Measurements from ENCODE around the gene GALNTL6. TPM values are rescaled to one million over a fixed set of nuclear protein-coding genes. Genes with fewer than 3 reads are reported as not detected.
"Not testable (repeated sequence)": the region's sequence is repeated elsewhere in the genome, so short reads cannot be mapped to it uniquely, and the experiment has no call there.

The GALNTL6 gene
- total RNA-seq, 1 donor from 2014 or later = 0.16 TPM

DNA sequence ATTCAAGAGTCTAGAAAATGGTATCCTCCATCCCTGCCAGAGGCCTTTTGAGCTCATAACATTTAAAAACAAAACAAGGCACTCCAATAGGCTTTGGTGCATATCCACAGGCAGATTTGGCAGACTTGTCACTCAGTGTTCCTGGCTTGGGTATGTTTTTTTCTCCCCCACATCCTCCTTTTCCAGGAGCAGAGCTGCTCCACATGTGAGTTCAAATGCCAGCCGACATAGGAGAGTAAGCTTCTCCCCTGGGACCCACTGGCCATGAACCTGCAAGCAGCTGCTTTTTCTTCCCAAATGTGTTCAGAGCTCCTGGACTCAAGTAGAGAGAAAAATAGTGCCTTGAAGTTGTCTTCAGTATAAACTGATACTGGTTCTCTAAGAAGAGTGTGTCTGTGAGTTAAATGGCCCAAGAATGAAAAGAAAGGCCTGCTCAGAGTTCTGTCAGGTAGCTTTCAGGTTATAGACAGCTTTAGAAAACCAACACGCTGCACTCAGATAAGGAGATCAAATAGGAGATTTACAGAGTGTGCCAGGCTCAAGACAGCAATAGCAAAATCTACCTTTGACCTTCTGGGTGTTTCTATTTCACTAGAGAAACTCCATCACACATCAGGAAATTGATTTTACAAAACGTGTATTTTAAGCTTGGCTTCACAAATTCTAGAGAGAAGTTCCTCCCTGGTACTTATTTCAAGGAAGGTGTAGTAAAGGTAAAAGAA lies 1192.9 kb downstream of the GALNTL6 start:
- no peak for DNase-seq (ENCODE audit: low spot score)

DNA sequence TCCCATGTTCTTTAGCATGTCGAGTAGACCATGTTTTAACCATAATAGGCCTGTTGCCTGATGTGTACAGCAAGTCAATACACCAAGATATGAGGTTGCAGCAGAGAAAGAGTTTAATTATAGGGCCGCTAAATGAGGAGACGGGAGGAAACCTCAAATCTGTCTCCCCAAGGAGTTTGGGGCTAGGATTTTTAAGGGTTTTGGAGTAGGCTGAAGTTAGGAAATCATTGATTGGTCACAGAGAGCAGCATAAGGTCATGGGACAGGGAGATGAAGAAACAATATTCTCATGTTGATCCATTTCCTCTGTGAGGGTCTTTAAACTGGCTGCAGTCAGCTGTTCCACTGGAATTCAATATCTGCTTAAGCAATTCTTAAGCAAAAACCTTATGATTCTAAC lies 1195.2 kb downstream of the GALNTL6 start:
- DNase-seq (ENCODE audit: low spot score) = no peak

DNA sequence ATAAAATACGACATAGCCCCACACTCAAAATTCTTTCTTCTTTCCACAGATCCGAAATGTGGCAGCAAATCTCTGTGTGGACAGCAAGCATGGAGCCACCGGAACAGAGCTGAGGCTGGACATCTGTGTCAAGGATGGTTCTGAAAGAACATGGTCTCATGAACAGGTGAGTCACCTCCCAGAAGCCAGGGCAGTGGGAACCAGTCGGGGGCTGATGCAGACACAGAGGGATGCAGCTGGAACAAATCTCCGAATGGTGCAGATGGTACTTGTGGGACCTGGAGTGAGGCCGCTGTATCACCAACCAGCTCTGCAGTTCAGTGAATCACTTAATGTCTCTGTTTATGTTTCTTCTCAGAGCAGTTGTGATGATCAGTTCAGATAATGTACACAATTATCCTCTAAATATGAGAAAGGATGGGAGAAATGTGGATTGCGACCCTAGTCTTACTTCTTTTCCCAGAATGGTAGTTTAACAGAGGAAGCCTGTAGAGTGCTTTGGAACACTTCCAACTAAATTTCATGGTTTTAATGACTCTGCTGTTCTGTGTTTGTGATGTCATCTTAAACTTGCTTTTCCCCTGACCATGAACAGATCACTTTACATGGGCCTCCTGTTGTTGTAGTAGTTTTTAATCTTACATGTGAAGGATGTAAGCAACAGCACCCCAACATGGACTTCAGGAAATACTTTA lies 1196.1 kb downstream of the GALNTL6 start:
- DNase-seq (ENCODE audit: low spot score) = no peak

DNA sequence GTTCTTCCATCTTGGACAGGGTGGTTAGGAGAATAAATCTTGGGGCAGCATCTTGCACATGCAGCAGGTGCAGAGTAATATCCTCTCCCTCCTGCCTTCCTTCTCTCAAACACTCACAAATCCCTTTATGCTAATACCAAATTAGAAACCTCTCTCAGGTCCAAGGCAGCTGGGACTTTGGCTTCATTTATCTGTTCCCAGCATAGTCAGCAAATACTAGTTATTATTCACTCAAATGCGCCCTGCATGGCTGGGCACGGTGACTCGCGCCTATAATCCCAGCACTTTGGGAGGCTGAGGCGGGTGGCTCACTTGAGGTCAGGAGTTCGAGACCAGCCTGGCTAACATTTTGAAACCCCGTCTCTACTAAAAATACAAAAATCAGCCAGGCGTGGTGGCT lies 1199.4 kb downstream of the GALNTL6 start:
- DNase-seq (ENCODE audit: low spot score) = no peak

DNA sequence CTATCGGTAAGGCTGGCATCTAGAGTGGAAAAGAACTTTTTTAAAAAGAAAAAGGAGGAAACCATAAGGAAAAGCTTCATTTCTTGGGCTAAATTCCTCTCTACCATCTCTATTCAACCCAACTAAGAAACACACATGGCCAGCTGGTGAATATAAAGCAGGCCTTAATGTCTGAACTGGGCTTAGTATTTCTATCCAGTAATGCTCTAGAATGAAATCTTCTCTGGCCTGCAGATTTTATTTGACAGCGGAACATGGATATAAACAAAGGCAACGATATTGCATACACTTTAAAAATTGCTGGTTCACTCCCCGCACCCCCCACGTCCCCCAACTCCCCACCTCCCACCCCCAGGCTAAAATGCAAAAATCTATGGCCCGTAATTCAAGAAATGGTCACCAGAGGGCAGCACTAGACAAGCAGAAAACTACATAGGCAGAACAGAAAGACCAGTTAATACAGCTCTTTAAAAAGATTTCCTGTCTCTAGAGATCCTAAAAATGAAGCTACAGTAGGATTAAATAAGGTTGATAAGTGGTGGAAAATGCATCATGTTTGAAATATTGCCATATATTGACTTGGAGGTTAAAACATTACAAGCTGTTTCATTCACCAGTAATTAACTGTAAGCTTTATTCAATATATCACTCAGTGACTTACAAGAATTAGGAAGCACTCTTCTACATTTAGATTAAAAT lies 1200.2 kb downstream of the GALNTL6 start:
- DNase-seq (ENCODE audit: low spot score) = no peak

DNA sequence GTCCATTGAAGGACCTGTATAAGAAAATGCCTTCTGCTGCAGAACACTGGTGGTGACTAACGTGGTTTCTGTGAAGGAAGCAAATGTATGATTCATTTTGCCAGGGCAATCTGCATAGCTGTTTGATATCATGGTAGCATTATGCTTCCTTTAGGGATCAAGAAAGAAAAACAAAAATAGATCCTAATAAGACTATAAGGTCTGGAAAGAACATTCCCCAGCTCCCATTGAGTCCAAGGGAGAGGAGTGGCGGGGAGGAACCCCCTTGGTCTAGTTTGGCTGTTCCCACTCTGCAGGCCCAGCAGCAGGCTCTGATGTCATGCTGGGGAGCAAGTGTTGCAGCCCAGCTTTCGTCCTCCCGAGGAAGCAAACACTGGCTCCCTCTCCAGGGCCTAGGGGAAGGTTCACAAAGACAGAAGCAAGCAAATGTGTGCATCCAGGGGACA lies 1200.9 kb downstream of the GALNTL6 start:
- no peak for DNase-seq (ENCODE audit: low spot score)

DNA sequence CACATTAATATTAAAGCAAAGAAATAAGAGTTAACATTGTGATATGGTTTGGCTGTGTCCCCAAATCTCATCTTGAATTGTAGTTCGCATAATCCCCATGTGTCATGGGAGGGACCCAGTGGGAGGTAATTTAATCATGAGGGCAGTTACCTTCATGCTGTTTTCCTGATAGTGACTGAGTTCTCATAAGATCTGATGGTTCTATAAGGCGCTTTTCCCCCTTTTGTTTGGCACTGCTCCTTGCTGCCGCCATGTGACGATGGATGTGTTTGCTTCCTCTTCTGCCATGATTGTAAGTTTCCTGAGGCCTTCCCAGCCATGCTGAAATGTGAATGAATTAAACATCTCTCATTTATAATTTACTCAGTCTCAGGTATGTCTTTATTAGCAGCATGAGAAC lies 1201.6 kb downstream of the GALNTL6 start:
- no peak for DNase-seq (ENCODE audit: low spot score)

DNA sequence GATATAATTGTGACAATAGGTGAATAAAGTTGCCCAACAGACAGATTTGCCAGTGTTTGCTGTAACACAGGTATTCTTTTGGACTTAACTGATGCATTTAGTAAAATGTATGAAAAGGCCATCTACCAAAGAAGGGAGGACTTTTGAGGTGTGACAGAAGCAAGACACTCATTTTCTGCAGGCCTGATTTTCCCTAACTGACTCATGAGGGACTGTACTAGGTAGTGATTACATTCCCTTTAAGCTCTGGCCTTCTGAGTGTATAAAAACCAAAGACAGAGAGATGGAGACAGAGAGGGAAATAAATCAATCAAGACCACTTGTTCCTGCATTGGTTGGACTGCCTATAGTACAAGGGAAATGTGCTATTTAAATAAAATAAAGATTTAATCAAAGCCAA lies 1204.6 kb downstream of the GALNTL6 start:
- DNase-seq (ENCODE audit: low spot score) = no peak

DNA sequence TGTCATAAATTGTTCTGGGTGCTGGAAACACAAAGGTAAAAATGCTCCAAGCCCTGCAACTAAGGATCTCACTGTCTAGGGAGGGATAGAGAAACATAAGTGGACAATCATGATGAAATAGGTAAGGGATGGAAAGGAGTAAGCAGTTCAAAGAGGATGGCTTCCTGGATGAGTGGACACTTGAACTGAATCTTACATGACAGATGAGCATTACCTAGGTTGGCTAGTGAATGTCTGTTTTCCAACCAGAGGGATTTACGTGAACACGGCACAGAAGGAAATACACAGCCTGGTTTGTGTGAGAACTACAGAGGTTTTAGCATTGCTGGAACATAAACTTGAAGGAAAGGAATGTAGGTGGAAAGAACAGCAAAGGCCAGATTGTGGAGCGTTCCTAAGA lies 1205.2 kb downstream of the GALNTL6 start:
- DNase-seq (ENCODE audit: low spot score) = no peak

DNA sequence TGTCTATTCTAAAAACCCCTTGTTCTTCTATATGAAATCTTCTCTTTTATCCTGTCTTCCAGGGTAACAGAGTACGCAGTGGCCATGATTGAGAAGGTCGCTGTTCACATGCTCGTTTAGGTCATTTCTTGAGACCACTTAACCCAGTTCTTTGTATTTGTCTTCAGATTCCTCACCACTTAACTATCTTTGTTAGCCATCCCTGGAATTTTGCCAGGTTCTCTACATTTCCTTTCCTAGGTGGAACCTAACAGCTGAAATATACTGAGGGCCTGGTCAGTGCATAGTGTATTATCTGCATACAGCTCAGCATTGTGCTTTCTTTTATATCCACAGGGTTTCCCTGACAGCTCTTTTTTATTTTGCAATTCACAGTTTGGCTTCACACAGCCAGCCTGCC lies 1206.5 kb downstream of the GALNTL6 start:
- no peak for DNase-seq (ENCODE audit: low spot score)

DNA sequence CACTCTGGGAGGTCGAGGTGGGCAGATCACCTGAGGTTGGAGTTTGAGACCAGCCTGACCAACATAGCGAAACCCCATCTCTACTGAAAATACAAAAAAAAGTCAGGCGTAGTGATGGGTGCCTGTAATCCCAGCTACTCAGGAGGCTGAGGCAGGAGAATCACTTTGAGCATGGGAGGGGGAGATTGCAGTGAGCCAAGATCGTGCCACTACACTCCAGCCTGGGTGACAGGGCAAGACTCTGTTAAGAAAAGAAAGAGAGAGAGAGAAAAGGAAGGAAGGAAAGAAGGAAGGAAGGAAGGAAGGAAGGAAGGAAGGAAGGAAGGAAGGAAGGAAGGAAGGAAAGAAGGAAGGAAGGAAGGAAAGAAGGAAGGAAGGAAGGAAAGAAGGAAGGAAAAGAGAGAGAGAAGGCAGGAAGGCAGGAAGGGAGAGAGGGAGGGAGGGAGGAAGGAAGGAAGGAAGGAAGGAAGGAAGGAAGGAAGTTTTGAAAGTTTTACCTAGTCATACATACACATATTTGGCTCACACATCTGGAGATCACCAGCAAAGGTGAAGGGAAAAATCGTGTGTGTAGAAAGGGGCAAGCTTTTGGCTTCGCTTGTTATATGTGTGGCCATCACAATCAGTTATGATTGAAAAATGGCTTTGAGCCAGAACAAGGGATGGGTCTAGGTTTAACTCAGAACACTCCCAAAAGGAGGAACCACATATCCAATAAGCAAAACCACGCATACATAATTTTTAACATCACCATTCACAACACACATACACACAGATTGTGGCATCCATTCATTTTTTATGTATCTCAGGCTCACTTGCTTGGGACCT lies 1208.8 kb downstream of the GALNTL6 start:
- DNase-seq (ENCODE audit: low spot score) = not testable (repeated sequence)

DNA sequence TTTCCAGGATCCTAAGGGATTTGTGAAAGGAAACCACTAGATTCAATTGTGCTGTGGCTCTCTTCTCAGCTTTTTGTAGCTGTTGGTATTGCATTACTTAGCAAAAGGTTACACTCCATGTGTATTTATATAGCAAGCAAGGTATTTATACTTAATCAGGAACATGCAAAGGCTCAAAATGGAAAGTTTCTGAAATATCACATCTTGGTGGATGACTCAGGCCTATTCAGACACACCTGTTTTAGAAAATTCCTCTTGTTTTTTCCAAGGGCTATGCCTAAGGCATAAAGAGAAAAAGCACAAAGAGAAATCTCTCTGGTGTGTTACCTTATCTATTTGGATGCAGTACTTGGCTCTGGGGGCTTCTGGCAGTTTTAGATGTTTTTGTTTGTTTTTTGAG lies 1211.0 kb downstream of the GALNTL6 start:
- DNase-seq (ENCODE audit: low spot score) = no peak

DNA sequence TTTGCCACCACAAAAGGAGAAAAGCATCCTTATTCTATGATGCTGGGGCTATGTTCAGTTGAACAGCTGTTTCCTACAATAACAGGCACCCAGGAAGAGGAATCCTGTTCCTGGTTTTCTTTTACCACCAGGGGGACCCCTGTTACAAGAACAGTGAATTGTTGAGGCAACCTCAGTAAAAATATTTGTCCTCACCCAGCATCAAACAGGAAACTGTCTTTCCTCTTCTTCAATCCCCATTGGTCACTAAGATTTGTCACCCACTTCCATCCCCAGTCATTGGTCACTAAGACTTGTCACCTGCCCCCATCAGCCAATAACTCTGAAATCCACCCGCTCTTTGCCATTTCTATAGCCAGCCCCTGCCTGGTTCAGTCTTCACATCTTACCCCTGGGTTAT lies 1211.9 kb downstream of the GALNTL6 start:
- DNase-seq (ENCODE audit: low spot score) = no peak

DNA sequence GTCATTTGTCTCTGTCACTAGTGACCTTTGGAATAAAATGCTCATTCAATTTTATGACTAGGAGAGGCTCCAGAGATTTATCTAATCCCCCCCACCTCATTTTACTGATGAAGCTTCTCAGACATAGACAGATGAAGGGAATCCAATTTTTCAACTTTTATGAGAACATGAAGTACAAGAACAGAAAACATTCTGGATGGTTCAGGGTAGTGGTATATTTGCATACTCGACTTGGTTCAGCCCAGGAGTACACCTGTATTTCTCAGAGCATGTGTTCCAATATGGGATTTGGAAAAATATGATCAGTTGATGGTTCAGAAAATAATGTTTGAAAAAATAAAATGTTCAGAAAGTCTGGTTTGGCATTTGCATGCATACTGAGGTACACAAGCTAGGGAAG lies 1224.0 kb downstream of the GALNTL6 start:
- no peak for DNase-seq (ENCODE audit: low spot score)

DNA sequence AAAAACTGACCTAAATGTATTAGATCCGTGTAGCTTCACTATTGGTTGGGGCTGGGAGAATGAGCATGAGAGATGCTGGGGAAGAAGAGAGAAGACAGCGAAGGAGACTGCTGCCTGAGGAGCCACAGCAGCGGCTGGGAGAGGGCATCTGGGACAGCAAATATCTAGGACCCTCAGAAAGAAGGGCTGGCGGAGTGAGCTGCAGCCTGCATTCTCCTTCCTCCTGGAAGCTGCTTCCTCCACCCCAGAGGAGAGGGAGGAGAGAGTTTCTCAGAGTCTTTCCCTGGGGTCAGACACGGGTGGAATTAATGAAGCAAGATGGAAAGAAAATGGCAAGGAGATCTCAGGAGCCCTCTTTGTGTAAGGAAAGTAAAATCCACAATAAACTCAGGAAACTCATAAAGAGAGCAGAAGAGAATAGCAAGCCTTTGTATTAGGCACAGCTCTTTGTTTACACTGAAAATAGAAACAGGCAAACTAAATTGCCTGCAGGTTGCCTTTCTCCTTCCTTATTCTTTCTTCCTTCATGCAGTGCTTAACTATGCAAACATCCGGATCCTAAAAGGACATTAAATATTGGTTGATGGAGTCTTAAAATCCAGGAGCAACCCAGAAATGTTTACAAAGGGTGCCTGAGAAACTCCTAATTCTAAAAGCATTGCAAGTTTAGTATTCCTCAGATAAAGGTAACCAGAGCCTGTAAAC lies 1225.1 kb downstream of the GALNTL6 start:
- no peak for DNase-seq (ENCODE audit: low spot score)

DNA sequence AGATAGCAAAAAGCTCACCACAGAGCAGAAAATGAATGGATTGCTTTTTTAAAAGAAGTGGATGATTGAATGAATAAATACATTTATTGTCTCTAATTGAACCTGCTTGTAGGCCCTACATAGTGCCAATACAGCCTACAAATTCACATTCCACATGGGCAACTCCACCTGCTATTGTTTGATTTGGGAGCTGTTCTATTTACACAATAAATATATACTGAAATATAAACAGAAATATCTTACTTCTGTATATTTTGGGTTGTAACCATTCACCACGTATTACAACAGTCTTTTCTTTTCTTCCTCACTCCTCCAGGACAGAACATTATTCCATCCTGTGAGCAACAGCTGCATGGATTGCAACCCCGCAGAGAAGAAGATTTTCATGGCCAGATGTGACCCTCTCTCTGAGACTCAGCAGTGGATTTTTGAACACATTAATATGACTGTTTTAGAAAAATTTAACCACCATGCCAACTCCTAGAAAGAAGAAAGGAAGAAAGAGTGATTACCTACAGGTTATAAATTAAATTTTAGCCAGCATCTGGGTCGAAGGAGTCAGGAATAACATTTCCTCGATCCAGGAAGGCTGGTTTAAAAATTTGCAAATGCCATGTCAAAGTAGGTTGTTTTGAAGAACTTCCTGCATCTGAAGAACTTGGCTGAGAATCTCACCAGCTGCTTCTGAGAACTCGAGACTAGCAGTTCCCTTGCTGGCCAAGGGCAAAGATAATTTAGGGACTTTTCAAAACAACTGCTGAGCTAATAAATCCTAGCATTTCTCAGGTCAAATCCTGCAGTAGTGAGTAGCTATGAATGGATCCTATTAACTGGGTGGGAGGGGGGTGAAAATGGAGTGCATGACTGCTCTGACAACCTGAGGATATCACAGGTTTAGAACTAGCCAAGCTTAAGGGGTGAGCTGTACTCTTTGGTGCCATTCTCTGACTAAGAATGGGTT lies 1226.7 kb downstream of the GALNTL6 start:
- no peak for DNase-seq (ENCODE audit: low spot score)

DNA sequence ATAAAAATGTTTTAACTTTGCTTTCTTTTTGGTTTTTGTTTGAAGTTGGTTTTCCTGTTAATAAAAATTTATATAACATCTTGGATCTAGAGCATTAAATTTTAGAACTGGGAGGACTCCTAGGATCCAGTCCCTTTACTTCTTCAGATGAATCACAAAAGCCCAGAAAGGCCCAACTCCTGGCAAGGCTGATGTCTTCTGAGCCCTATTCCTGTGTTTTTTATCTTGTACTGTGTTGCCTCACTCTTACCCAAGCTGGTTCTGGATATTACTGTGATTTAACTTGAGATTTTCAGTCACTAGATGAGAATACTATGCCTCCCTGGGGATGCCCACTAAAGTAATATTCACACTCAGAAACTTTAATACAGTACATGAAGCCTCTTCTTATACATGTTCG lies 1228.3 kb downstream of the GALNTL6 start:
- DNase-seq (ENCODE audit: low spot score) = no peak

DNA sequence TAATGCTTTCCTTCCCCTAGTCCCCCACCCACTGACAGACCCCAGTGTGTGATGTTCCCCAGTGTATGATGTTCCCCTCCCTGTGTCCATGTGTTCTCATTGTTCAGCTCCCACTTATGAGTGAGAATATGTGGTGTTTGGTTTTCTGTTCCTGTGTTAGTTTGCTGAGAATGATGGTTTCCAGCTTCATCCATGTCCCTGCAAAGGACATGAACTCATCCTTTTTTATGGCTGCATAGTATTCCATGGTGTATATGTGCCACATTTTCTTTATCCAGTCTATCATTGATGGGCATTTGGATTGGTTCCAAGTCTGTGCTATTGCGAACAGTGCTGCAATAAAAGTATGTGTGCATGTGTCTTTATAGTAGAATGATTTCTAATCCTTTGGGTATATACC lies 1228.9 kb downstream of the GALNTL6 start:
- not testable (repeated sequence) for DNase-seq (ENCODE audit: low spot score)

DNA sequence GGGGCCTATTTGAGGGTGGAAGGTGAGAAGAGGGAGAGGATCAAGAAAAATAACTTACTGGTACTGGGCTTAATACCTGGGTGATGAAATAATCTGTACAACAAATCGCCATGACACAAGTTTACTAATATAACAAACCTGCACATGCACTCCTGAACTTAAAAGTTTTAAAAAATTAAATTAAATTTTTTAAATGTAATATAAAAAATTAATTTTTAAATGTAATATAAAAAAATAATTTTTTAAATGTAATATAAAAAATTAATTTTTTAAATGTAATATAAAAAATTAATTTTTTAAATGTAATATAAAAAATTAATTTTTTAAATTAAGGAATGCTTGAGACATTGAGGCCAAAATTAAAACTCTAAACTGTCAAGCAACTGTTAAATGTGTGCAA lies 1231.1 kb downstream of the GALNTL6 start:
- no peak for DNase-seq (ENCODE audit: low spot score)

DNA sequence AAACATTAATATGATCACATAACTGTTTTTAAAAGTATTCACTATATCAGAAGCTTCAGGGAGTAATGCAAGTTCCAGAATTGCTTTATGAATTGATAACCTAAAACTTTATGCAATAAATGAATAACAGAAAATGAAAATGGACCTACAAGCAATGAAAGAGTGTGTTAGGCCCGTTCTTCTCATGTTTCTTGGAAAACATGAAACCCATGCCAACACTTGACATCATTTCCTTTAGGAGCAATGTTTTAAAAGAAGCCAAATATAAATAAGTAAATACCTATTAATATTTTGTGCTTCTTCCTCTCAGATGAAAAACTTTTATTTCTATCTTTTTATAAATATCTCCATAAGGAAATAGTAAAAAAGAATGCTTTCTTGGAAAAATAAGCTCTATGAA lies 1232.4 kb downstream of the GALNTL6 start:
- DNase-seq (ENCODE audit: low spot score) = no peak

All from mesenteric fat pad (tissue), 1 donor.